Loucy (cell line): ENCODE results near the gene BCR.

Experiments used
- H2AFZ ChIP-seq: fragments of 200-600 bp; sonication (generic); 2 replicates; pipeline ENCODE4 v1.6.0; 2016; ENCODE audit warnings: antibody characterized with exemption, mild to moderate bottlenecking, low read length, moderate library complexity
- H3F3A ChIP-seq: fragments of 200-600 bp; 2 replicates; pipeline ENCODE4 v1.6.0; 2016; ENCODE audit warnings: antibody characterized with exemption, low read depth, mild to moderate bottlenecking
- H3K27me3 ChIP-seq: fragments of 200-600 bp; sonication (generic); 2 replicates; pipeline ENCODE4 v1.6.1; 2014; ENCODE audit warnings: low read length, mild to moderate bottlenecking; ENCODE audit not compliant: insufficient read depth, poor library complexity, severe bottlenecking
- H3K36me3 ChIP-seq: fragments of 200-600 bp; sonication (generic); 2 replicates; pipeline ENCODE4 v1.6.1; 2016; ENCODE audit warnings: low read length; ENCODE audit not compliant: insufficient read depth
- H3K4me1 ChIP-seq: fragments of 200-600 bp; sonication (generic); 2 replicates; pipeline ENCODE4 v1.5.1; 2014; ENCODE audit warnings: low read length, mild to moderate bottlenecking; ENCODE audit not compliant: insufficient read depth, poor library complexity, severe bottlenecking
- H3K4me2 ChIP-seq: fragments of 200-600 bp; sonication (generic); 2 replicates; pipeline ENCODE4 v1.6.0; 2014; ENCODE audit warnings: antibody characterized with exemption, low read length, low read depth, mild to moderate bottlenecking; ENCODE audit not compliant: poor library complexity, severe bottlenecking
- H3K4me3 ChIP-seq: fragments of 200-600 bp; sonication (generic); 2 replicates; pipeline ENCODE4 v1.5.1; 2014; ENCODE audit warnings: low read length, mild to moderate bottlenecking, mixed read lengths; ENCODE audit not compliant: poor library complexity, severe bottlenecking
- H3K79me2 ChIP-seq: fragments of 200-600 bp; sonication (generic); 2 replicates; pipeline ENCODE4 v1.6.1; 2014; ENCODE audit warnings: low read length; ENCODE audit not compliant: insufficient read depth
- H3K9ac ChIP-seq: fragments of 200-600 bp; sonication (generic); 2 replicates; pipeline ENCODE4 v1.6.0; 2014; ENCODE audit warnings: mild to moderate bottlenecking, low read depth, low read length, moderate library complexity; ENCODE audit not compliant: poor library complexity, severe bottlenecking
- H3K9me2 ChIP-seq: fragments of 200-600 bp; sonication (generic); replicated peaks from 2 replicates; pipeline ENCODE4 v1.6.1; 2016; ENCODE audit warnings: low read depth, low read length, mixed read lengths
- H3K9me3 ChIP-seq: fragments of 200-600 bp; sonication (generic); 2 replicates; pipeline ENCODE4 v1.6.1; 2014; ENCODE audit warnings: mild to moderate bottlenecking, antibody characterized with exemption, low read length, low read depth; ENCODE audit not compliant: insufficient read depth
- H4K20me1 ChIP-seq: fragments of 200-600 bp; sonication (generic); 2 replicates; pipeline ENCODE4 v1.6.0; 2014; ENCODE audit warnings: antibody characterized with exemption, low read length, mild to moderate bottlenecking; ENCODE audit not compliant: insufficient read depth, poor library complexity, severe bottlenecking
- CTCF ChIP-seq: fragments of 200-600 bp; sonication (generic); conservative IDR thresholded peaks from 2 replicates; pipeline ENCODE4 v1.5.1; 2014; ENCODE audit warnings: mild to moderate bottlenecking, antibody characterized with exemption, low read length
- EZH2phosphoT487 ChIP-seq: fragments of 200-600 bp; IDR thresholded peaks from 2 replicates; pipeline ENCODE4 v1.6.1; 2018; ENCODE audit warnings: antibody characterized with exemption, mild to moderate bottlenecking, moderate library complexity, borderline replicate concordance

Gene BCR

DNA sequence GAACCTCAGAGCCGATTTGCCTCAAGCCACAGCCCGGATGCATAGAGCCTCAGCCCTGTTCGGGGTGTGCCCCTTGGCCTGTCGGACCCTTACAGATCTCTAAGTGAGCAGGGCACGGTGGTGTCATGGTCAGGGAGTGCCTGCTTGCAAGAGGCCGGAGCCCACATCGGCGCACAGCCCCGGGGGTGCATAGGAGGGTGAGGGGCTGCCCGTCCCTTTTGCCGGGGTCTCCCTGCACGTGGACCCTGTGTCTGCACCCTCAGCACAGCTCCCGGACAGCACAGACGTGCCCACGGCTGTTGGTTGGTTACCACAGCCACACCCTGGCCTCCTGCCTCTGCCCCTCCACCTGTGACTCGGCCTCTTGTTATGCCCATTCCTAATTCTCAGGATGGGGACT lies 28.5 kb upstream of the BCR start:
- Histone ChIP-seq H3K4me1 (peaks cover 3% of the 10 kb centered on the region), H3K4me2 (no peak overlapping the region), H3K36me3 (no peaks in the 10 kb centered on the region), H3K9me3 (no peaks in the 10 kb centered on the region), H3K4me3 (no peak overlapping the region), H3K79me2 (no peaks in the 10 kb centered on the region), H3K27me3 (no peaks in the 10 kb centered on the region), H3F3A (no peaks in the 10 kb centered on the region), H2AFZ (no peak overlapping the region), H3K9ac (no peak overlapping the region), H3K9me2 (no peaks in the 10 kb centered on the region), H4K20me1 (no peaks in the 10 kb centered on the region)
- TF ChIP-seq EZH2phosphoT487, result no peak
- TF ChIP-seq CTCF, result no peak

- Histone ChIP-seq H3K4me2 (no peak overlapping the region), H2AFZ (no peak overlapping the region)
Measured at GRCh38 chr22:23152238-23153114, 27.8 kb upstream of the BCR start.

GRCh38 chr22:23153994-23154393 lies 26.3 kb upstream of the BCR start:
- H3K27me3 ChIP-seq, result no peaks in the 10 kb centered on the region
- no peaks in the 10 kb centered on the region for H4K20me1 ChIP-seq
- no peak for TF ChIP-seq CTCF
- no peak for TF ChIP-seq EZH2phosphoT487
- no peak overlapping the region for H3K4me2 ChIP-seq
- H3K9me2 ChIP-seq, result no peaks in the 10 kb centered on the region
- H2AFZ ChIP-seq, result no peak overlapping the region
- H3K9ac ChIP-seq, result no peak overlapping the region
- no peak overlapping the region for H3K4me3 ChIP-seq
- H3K9me3 ChIP-seq, result no peaks in the 10 kb centered on the region
- H3F3A ChIP-seq, result no peaks in the 10 kb centered on the region
- H3K36me3 ChIP-seq, result no peaks in the 10 kb centered on the region
- no peaks in the 10 kb centered on the region for H3K79me2 ChIP-seq
- peaks cover 3% of the 10 kb centered on the region for H3K4me1 ChIP-seq

More at GRCh38 chr22:23152238-23153114, 27.8 kb upstream of the BCR start:
- Histone ChIP-seq H3K36me3 (no peaks in the 10 kb centered on the region), H4K20me1 (no peaks in the 10 kb centered on the region), H3K9me2 (no peaks in the 10 kb centered on the region), H3K79me2 (no peaks in the 10 kb centered on the region), H3K9me3 (no peaks in the 10 kb centered on the region), H3K4me1 (peaks cover 3% of the 10 kb centered on the region), H3K27me3 (no peaks in the 10 kb centered on the region), H3K9ac (no peak overlapping the region), H3F3A (no peaks in the 10 kb centered on the region), H3K4me3 (no peak overlapping the region)
- TF ChIP-seq EZH2phosphoT487, result no peak
- no peak for TF ChIP-seq CTCF
